Measurements from ENCODE around the gene CDK18. TPM values are rescaled to one million over a fixed set of nuclear protein-coding genes. Genes with fewer than 3 reads are reported as not detected.

CDK18 gene
- total and polyA plus RNA-seq, 7 donors, result 1.5 to 11.9 (median 3.9) TPM

DNA sequence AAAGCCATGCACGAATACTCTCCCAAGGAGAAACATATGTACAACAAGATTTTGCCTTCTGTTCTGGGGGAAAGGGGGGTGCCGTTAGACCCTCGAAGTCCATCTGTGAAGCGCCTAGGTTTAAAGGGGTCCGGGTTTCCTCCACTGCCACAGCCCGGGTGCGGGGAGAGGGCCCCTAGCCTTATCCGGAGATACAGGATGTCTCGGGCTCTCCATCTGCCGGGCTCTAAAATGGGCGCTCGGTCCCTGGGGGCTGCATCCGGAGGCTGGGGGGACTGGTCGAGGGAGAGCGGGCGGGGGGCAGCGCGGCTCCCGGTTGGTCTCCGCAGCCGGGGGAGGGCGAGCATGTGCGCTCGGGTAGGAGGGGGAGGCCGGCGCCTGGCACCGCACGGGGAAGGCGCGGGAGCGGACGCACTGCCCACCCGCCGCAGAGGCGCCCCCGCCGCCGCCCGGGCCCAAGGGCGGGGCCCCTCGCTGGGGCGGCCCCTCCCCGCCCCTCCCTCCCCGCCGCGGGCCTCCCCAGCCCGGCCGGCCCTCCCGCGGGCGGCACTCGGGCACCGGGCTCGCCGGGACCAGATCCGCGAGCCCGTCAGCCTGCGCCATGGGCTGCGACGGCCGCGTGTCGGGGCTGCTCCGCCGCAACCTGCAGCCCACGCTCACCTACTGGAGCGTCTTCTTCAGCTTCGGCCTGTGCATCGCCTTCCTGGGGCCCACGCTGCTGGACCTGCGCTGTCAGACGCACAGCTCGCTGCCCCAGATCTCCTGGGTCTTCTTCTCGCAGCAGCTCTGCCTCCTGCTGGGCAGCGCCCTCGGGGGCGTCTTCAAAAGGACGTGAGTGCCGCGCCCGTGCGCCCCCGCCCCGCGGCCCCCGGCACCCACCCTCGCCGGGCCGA, 64.2 kb downstream of the CDK18 start:
- intact Hi-C loops (cut with DNase I), result no loop called here
- H3K27me3 ChIP-seq (ENCODE audit: insufficient read depth in 3 of 3, low read length in 2 of 3), result peaks cover 0 to 51% (median 17%) of the 10 kb centered on the region in 3 donors
- ATAC-seq, result peak in 1 of 4 donors; percentile 14

DNA sequence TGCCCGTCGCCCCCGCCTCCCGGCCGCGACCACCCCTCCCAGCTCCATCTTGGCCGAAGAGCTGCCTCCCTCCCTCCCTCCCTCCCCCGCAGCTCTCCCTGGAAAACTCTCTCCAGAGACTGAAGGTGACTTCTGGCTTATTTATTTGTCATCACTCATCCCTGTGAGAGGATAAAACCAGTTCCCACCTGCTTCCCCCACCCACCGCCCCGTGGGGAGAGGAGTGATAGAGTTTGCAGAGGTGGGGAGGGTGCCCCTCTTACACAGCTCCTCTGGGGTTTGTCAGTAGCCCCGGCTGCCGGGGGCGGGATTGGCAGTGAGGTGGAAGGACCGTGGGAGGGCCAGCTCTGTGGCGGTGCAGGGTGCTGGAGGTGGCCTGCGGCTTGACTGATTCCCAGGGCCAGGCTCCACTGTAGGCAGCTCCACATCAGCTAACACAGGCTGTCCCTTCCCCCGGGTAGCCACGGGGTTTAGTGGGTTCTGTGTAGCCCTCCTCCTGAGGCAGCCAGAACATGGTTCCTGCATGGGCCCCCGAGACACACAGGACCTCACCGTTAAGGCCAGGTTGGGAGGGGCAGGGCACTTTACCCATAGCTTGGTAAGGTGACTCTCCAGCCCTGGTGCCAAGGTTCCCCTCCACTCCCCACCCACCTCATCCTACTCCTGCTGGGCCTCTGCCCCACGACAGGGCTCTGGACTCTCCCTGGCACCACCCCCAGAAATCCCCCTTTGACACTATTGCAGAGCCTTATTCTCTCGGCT, 65.1 kb downstream of the CDK18 start:
- H3K4me1 ChIP-seq, result no peaks in the 10 kb centered on the region
- TF ChIP-seq, protein P1, sequence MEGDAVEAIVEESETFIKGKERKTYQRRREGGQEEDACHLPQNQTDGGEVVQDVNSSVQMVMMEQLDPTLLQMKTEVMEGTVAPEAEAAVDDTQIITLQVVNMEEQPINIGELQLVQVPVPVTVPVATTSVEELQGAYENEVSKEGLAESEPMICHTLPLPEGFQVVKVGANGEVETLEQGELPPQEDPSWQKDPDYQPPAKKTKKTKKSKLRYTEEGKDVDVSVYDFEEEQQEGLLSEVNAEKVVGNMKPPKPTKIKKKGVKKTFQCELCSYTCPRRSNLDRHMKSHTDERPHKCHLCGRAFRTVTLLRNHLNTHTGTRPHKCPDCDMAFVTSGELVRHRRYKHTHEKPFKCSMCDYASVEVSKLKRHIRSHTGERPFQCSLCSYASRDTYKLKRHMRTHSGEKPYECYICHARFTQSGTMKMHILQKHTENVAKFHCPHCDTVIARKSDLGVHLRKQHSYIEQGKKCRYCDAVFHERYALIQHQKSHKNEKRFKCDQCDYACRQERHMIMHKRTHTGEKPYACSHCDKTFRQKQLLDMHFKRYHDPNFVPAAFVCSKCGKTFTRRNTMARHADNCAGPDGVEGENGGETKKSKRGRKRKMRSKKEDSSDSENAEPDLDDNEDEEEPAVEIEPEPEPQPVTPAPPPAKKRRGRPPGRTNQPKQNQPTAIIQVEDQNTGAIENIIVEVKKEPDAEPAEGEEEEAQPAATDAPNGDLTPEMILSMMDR (IDR thresholded peaks at IDR 0.05), result peak; percentile 0
- peak in 1 of 4 donors; percentile 32 for ATAC-seq
- no peak overlapping the region for H3K27ac ChIP-seq
- WGBS, 3 donors, result 26 to 34% (median 29%) methylated on average over 13 to 22 of the region's 22 CpGs
- no peak overlapping the region for H3K4me3 ChIP-seq
- peaks cover 0 to 48% (median 13%) of the 10 kb centered on the region in 3 donors for H3K27me3 ChIP-seq (ENCODE audit: insufficient read depth in 3 of 3, low read length in 2 of 3)
- no peaks in the 10 kb centered on the region for H3K9me3 ChIP-seq
- H3K36me3 ChIP-seq (ENCODE audit: insufficient read depth in 1 of 2, low read depth in 1 of 2), result no peaks in the 10 kb centered on the region
- intact Hi-C loops (cut with DNase I), result no loop called here
- no peak for DNase-seq

More for the DNA sequence above, 64.2 kb downstream of the CDK18 start:
- H3K9me3 ChIP-seq, result no peaks in the 10 kb centered on the region
- no peaks in the 10 kb centered on the region for H3K36me3 ChIP-seq (ENCODE audit: insufficient read depth in 1 of 2, low read depth in 1 of 2)
- peak overlapping the region; percentile 52 for H3K4me3 ChIP-seq
- H3K27ac ChIP-seq, result no peak overlapping the region
- no peak for DNase-seq
- WGBS, 3 donors, result 2 to 4% (median 4%) methylated on average over 45 to 84 of the region's 90 CpGs
- TF ChIP-seq, protein P1 (IDR thresholded peaks at IDR 0.05), result peak; percentile 14
- H3K4me1 ChIP-seq, result no peaks in the 10 kb centered on the region

DNA sequence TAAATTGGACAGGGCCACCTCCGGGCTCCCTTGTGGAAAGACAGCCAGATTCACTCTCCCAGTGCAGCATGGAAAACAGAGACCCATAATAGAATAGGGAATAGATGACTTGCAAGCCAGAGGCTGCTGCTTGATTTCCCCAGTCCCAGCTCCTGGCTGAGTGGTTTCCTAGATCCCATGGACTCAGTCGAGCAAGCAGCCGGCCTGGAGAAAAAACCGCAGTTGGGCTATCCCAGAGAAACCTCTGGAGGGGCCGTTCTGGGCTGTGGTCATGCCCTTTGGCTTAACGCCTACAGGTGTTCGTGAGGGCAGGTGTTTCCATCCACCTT, 65.7 kb downstream of the CDK18 start:
- TF ChIP-seq, protein P1 (IDR thresholded peaks at IDR 0.05), result no peak
- peaks cover 0 to 48% (median 13%) of the 10 kb centered on the region in 3 donors for H3K27me3 ChIP-seq (ENCODE audit: insufficient read depth in 3 of 3, low read length in 2 of 3)
- ATAC-seq, result no peak
- H3K36me3 ChIP-seq (ENCODE audit: insufficient read depth in 1 of 2, low read depth in 1 of 2), result no peaks in the 10 kb centered on the region
- H3K4me3 ChIP-seq, result no peak overlapping the region
- DNase-seq, result no peak
- 69 to 79% (median 73%) methylated on average over 7 of the region's 7 CpGs for WGBS, 3 donors
- intact Hi-C loops (cut with DNase I), result no loop called here
- H3K27ac ChIP-seq, result no peak overlapping the region
- H3K9me3 ChIP-seq, result no peaks in the 10 kb centered on the region
- no peaks in the 10 kb centered on the region for H3K4me1 ChIP-seq

DNA sequence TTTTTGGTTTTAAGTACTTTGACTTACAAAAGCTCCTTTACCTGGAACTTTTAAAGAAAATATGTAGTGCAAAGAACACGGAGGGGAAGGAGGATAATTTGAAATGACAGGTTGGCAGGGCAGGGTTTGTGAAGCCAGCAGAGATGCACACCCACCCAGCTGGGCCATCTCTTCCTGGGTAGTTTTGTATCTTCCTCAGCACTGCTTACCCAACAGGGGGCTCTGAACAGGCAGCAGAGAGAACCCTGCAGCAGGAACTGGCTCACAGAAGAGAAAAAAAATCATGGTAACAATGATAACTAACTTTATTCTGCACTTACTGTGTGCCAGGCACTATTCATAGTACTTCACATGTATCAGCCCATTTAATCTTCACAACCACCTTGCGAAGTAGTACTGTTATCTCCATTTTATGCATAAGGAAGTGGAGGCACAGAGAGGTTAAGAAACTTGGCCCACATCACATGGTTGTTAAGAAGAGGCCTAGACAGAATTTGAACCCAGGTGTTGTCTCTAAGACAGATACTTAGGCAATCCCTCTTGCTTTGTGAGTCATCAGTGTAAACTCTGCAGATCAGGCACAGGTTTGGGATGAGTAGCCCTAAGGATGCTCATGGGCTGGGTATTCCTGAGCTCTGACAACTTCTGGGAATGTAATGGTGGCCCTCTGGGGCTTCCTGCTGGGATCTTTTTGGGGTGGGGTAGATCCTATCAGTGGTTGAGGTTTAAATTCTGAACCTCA, 66.5 kb downstream of the CDK18 start:
- Histone ChIP-seq H3K27me3 (ENCODE audit: insufficient read depth in 3 of 3, low read length in 2 of 3) (peaks cover 0 to 46% (median 13%) of the 10 kb centered on the region in 3 donors), H3K27ac (no peak overlapping the region), H3K4me1 (no peaks in the 10 kb centered on the region), H3K36me3 (ENCODE audit: insufficient read depth in 1 of 2, low read depth in 1 of 2) (no peaks in the 10 kb centered on the region), H3K4me3 (no peak overlapping the region), H3K9me3 (no peaks in the 10 kb centered on the region)
- intact Hi-C loops (cut with DNase I), result no loop called here
- DNase-seq, result no peak
- TF ChIP-seq, protein P1 (IDR thresholded peaks at IDR 0.05), result no peak
- WGBS, 3 donors, result 81 to 84% (median 82%) methylated on average over 2 of the region's 2 CpGs
- no peak for ATAC-seq
